OCI-LY7 (cell line): ENCODE data around the gene KCND3. TPM values are rescaled to one million over a fixed set of nuclear protein-coding genes. Genes with fewer than 3 reads are reported as not detected.

Experiments used
- BruUV-seq: library from RNA; stranded (reverse); fragments of 400-500 nt; replicated peaks from 2 replicates; lab custom pipeline; 2021; lab: Mats Ljungman, UMichigan
- CTCF ChIA-PET: fragments of 300-600 bp; sonication (Branson Sonifier 250); formaldehyde crosslinking; loops from one replicate; lab custom pipeline; 2022; ENCODE audit warnings: antibody characterized with exemption; ENCODE audit not compliant: unreplicated experiment; lab: Charles Lee
- POLR2A ChIA-PET: fragments of 300-600 bp; sonication (Branson Sonifier 250); formaldehyde crosslinking; loops from one replicate; lab custom pipeline; 2022; ENCODE audit warnings: antibody characterized with exemption; lab: Charles Lee
- DNase-seq: peaks from one replicate; pipeline ENCODE4 v3.0.0-alpha.2; 2015; ENCODE audit warnings: low spot score
- H2AFZ ChIP-seq: fragments of 200-600 bp; sonication (generic), shearing (Covaris generic); 2 replicates; pipeline ENCODE4 v1.6.1; 2014; ENCODE audit warnings: mild to moderate bottlenecking, antibody characterized with exemption, low read length, moderate library complexity
- H3K27ac ChIP-seq: fragments of 200-600 bp; sonication (generic); 2 replicates; pipeline ENCODE4 v1.5.1; 2014; ENCODE audit warnings: mixed run types, low read depth, mild to moderate bottlenecking, moderate library complexity, low read length, inconsistent platforms; ENCODE audit not compliant: poor library complexity, severe bottlenecking
- H3K36me3 ChIP-seq: fragments of 200-600 bp; sonication (generic); 2 replicates; pipeline ENCODE4 v1.6.1; 2014; ENCODE audit warnings: mild to moderate bottlenecking, antibody characterized with exemption, low read length, moderate library complexity, mixed read lengths; ENCODE audit not compliant: insufficient read depth
- H3K4me1 ChIP-seq: fragments of 200-600 bp; sonication (generic); 2 replicates; pipeline ENCODE4 v1.5.1; 2014; ENCODE audit warnings: mild to moderate bottlenecking, low read length; ENCODE audit not compliant: insufficient read depth, poor library complexity, severe bottlenecking
- H3K4me2 ChIP-seq: fragments of 200-600 bp; sonication (generic); 2 replicates; pipeline ENCODE4 v1.6.1; 2014; ENCODE audit warnings: mild to moderate bottlenecking, low read length
- H3K4me3 ChIP-seq: fragments of 200-600 bp; sonication (generic); 2 replicates; pipeline ENCODE4 v1.5.1; 2014; ENCODE audit warnings: mild to moderate bottlenecking, low read depth, low read length; ENCODE audit not compliant: poor library complexity, severe bottlenecking
- H3K79me2 ChIP-seq: fragments of 200-600 bp; sonication (generic); 2 replicates; pipeline ENCODE4 v1.6.1; 2016; ENCODE audit warnings: low read depth, mild to moderate bottlenecking, low read length, moderate library complexity, mixed read lengths; ENCODE audit not compliant: insufficient read depth
- H3K9me2 ChIP-seq: fragments of 200-600 bp; sonication (generic); 2 replicates; pipeline ENCODE4 v1.6.1; 2016; ENCODE audit warnings: mild to moderate bottlenecking, low read length, mixed read lengths; ENCODE audit not compliant: insufficient read depth
- H3K9me3 ChIP-seq: fragments of 200-600 bp; sonication (generic); 2 replicates; pipeline ENCODE4 v1.6.1; 2014; ENCODE audit warnings: mild to moderate bottlenecking, mixed run types, low read length, mixed read lengths
- H4K20me1 ChIP-seq: fragments of 200-600 bp; sonication (generic); 2 replicates; pipeline ENCODE4 v1.6.1; 2014; ENCODE audit warnings: mild to moderate bottlenecking, antibody characterized with exemption, low read length, moderate library complexity, mixed read lengths; ENCODE audit not compliant: insufficient read depth
- EZH2phosphoT487 ChIP-seq: fragments of 200-600 bp; sonication (generic); IDR thresholded peaks from 2 replicates; pipeline ENCODE4 v1.6.1; 2018; ENCODE audit warnings: low read depth, borderline replicate concordance, mild to moderate bottlenecking, mixed run types, antibody characterized with exemption, low read length, moderate library complexity, mixed read lengths
- intact Hi-C: fragments of 100-400 bp; cut with micrococcal nuclease; formaldehyde crosslinking; loops from one replicate; pipeline ENCODE4 v1.10.0; 2022; ENCODE audit not compliant: unreplicated experiment
- small RNA-seq: library from RNA; depleted of rRNA; stranded (forward); fragments of <200 nt; gene quantifications from one replicate; pipeline ENCODE3, GENCODE V24; 2014
- total RNA-seq, 2 experiments: library from RNA; depleted of rRNA in 1 of 2; stranded (reverse); fragments of >200 nt in 1 of 2; shearing (Covaris generic) in 1 of 2; gene quantifications; 2 replicates each; pipeline ENCODE4 v1.2.3, GENCODE V29; 2014 to 2022
- TF ChIP-seq, protein P1 (sequence below): fragments of 200-600 bp; sonication (generic); conservative IDR thresholded peaks from 2 replicates; pipeline ENCODE4 v1.5.1; 2014; ENCODE audit warnings: mild to moderate bottlenecking, antibody characterized with exemption, low read length, moderate library complexity, mixed read lengths

Gene KCND3
- total RNA-seq, 2 experiments from 2014 or later: not detected

DNA sequence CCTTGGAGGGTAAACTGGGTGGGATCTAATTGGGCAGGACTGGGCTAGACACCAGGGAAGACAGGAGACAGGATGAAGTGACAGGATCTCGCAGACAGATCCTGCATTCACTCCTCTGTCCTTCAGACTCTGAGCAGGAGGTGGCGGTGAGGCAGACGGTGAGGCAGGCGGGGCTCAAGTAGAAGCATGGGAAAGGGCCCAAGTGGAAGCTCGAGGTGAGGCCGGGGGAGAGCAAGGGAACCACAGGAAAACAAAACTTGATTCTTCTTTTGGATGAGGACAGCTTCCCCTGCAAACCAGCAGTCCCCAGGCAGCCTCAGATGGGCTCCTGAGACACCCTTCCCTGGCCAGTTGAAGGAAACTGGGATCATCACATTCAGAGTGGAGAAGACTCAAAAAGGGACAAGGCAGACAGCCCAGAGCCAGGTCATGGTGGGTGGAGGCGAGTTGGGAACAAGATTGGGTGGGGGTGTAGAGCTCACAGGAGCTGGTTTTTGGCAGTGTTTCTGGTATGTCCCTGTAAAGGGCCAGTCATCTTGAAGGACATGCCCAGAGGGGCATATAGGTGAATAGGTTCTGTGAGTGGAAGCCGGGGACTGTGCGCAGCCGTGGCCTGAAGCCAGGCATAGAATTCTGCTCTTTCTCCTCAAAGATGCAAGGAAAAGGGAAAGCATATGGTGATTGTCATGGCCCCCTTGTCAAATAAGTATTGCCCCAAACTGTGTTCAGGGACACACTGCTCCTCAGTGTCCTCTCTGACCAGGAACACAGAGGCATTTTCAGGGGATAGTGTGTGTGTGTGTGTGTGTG lies 268.3 kb downstream of the KCND3 start:
- POLR2A ChIA-PET: no interaction called here
- CTCF ChIA-PET: no interaction called here

More for the DNA sequence above, 268.3 kb downstream of the KCND3 start:
- H3K9me2 ChIP-seq: no peaks in the 10 kb centered on the region
- H3K4me3 ChIP-seq: no peak overlapping the region
- H3K27ac ChIP-seq: no peak overlapping the region
- H3K4me2 ChIP-seq: no peak overlapping the region
- intact Hi-C loops: no loop called here
- H4K20me1 ChIP-seq: no peaks in the 10 kb centered on the region
- BruUV-seq: no TSS peak
- no peak overlapping the region for H2AFZ ChIP-seq
- H3K36me3 ChIP-seq: peaks cover 15% of the 10 kb centered on the region; the same call in 1 of the 2 replicates
- H3K4me1 ChIP-seq: peaks cover 11% of the 10 kb centered on the region
- no peak for TF ChIP-seq EZH2phosphoT487
- TF ChIP-seq, protein P1, sequence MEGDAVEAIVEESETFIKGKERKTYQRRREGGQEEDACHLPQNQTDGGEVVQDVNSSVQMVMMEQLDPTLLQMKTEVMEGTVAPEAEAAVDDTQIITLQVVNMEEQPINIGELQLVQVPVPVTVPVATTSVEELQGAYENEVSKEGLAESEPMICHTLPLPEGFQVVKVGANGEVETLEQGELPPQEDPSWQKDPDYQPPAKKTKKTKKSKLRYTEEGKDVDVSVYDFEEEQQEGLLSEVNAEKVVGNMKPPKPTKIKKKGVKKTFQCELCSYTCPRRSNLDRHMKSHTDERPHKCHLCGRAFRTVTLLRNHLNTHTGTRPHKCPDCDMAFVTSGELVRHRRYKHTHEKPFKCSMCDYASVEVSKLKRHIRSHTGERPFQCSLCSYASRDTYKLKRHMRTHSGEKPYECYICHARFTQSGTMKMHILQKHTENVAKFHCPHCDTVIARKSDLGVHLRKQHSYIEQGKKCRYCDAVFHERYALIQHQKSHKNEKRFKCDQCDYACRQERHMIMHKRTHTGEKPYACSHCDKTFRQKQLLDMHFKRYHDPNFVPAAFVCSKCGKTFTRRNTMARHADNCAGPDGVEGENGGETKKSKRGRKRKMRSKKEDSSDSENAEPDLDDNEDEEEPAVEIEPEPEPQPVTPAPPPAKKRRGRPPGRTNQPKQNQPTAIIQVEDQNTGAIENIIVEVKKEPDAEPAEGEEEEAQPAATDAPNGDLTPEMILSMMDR: no peak
- no peak for DNase-seq
- no peaks in the 10 kb centered on the region for H3K9me3 ChIP-seq
- no peaks in the 10 kb centered on the region for H3K79me2 ChIP-seq

Small RNA genes lying within 50 kb of the gene (small RNA-seq; reads per million reads assigned to genes)
- 0.36 reads per million for gene INKA2

Other genes with a start within 250 kb of the KCND3 start
- gene DDX20, start 233.8 kb downstream of the KCND3 start, total RNA-seq (2014; rRNA removed; shearing (Covaris generic)): 28.8 and 32.9 TPM in 2 replicates
- 23.0 and 30.0 TPM in 2 replicates for gene DDX20, start 233.8 kb downstream of the KCND3 start, total RNA-seq (2022)